SHP77 (cell line): ENCODE results near the gene AP2B1.
"Not testable (repeated sequence)": the region's sequence is repeated elsewhere in the genome, so short reads cannot be mapped to it uniquely, and the experiment has no call there.

Experiments
- DNase-seq, 2 experiments: peaks; one replicate each; lab custom pipeline; 2025; lab: John Stamatoyannopoulos, UW

AP2B1 gene

DNA sequence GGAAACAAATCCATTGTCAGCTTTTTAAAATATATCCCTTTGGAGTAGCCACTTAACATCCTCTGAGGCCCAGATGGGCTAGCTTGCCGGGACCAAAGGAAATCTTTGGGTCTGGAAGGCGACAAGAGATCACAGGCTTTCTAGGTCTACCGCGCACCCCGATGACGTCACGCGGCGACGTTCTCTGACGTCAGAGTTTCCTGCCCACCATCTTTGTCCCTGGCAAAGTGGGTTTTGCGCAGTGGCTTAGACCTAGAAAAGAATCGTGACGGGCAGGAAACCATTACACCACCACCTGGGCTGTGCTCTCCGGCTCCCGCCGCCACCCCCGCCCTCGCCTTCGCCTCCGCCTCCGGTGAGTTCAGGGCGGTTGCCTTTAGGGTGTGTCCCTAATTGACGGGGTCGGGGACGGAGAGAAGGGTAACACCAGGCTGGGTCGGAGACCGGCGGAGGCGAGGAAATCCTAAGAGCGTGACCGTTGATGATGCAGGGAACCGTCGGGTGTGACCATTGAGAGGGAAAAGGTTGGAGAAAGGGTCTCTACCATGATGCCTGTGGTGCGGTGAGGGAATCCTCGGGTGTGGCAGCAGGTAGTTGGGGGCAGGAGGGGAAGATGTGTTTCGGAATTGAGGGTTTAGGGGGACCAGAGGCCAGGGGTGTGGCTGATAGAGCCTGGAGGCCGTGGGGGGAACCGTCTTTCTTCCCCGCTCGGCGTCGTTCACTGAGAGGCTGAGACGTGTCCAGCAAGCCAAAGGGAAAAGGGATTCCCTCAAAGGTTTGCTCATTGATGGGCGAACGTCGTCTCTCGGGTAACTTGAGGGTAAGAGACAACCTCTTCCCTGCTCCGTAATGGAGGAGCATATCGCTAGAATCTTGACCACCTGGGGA, at the start of gene AP2B1:
Gene AP2B1 (plus strand): TSS at position 249 of the 888 bp plus-strand sequence. CDS start 6,709 bp downstream, outside the sequence.
- peak; percentile 90 to 94 for DNase-seq

DNA sequence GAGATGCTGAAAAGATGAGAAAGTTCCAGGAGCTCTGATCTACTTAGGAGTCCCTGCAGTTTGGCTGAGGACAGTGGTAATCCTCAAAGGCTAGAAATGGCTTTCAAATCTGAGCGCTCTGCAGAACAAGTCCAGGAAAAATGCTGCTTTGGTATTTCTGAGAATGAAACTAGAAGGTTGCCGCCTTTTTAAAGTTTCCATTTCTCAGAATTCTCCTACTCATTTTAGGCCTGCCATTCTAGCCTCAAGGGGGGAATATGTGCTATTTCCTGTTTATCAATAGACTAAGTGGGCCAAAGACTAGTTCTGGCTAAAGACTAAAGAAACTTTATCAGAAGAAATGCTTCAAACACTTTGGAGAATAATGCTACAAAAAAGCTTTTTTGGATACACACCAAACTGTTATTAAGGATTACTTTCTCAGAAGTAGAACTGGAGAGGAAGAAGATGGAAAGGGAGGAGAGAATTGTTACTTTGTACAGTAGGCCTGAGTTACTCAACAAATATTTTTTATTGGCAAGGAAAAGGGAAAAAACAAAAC, 49.5 kb upstream of the AP2B1 start, which contains the start of gene SLFN12L:
Gene SLFN12L (minus strand): TSS at position 78 of the 541 bp plus-strand sequence. CDS start 15,314 bp downstream, outside the sequence.
- DNase-seq = no peak

- DNase-seq = no peak
Observed at GRCh38 chr17:35539659-35540026, 47.5 kb upstream of the AP2B1 start.

GRCh38 chr17:35540589-35541404, 46.3 kb upstream of the AP2B1 start:
- no peak for DNase-seq

DNA sequence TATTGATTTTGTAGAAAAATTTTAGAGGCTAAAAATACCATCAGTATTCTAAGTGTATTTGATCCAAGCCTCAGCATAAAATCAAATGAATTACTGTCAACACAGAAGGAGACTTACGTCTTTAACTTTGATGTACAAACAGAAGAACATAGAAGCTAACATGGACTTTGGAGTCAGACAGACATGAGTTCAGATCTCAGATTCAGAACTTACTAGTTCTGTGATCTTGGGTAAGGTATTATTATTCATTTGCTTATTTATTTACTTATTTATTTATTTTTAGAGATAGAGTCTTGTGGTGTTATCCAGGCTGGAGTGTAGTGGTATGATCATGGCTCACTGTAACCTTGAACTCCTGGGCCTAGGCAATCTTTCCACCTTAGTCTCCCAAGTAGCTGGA, 45.7 kb upstream of the AP2B1 start:
- no peak for DNase-seq

- DNase-seq = no peak
Observed at GRCh38 chr17:35542990-35543389, 44.1 kb upstream of the AP2B1 start.

DNA sequence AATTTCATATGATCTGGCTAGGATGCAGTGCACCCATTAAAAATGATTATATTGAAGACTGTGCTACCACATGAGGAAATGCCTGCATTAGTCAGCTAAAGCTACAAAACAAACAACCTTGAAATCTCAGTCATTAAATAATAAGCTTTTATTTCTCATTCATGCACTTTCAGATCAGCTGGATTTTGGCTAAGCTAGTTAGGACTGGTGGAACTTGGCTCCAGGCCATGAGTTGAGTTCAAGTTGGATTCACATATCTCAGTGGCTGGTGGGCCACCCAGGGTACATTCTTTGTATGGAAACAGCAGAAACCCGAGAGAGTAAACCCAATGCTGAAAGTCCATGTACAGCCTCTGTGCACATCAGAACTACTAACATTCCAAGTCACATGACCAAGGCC, 43.3 kb upstream of the AP2B1 start:
- DNase-seq = no peak

DNA sequence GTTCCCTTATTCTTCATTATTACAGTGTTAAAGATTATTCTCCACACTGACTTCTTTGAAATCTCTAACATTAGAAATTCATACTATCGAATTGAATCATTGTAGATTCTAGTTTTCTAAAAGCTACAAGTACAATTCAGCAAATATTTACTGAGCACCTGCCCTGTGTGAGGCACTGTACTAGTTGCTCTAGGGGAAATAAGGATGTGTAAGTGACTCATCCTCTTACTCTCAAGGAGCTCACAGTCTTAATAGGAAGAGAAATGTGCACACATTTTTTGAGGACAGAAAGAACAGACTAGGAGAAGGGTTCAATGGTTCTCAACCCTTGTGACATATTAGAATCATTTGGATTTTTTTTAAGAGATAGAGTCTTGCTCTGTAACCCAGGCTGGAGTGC, 42.0 kb upstream of the AP2B1 start:
- DNase-seq = no peak

GRCh38 chr17:35546487-35546886, 40.6 kb upstream of the AP2B1 start:
- DNase-seq = no peak

DNA sequence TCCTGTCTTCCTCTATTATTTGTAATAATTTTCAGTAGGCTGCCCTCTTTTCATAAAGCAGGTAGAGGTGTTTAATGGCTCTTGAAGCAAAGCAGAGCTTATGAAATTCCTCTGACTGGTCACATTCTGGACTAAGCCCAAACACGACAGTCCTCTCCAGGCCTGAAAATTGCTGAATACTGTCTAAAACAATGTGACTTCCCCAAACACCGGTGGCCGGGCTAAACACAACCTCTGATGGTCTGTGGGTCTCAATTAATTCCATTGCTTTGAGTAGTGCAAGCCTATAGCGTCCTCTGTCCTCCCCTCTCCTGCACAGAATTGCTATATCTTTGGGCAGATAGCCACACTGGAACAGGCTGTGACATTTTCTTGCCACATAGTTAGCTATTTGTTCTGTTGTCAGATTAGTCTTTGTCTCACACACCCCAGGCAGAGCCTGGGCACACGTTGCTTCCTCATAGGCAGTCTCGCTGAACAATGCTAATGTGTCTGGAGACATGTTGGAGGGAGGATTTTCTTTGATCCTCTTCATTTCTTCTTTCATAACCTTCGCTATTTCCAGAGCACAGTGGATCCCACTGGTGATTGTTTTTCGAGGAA, 38.8 kb upstream of the AP2B1 start:
- DNase-seq = no peak

GRCh38 chr17:35548978-35549377, 38.1 kb upstream of the AP2B1 start:
- DNase-seq = no peak

GRCh38 chr17:35553310-35553709, 33.8 kb upstream of the AP2B1 start:
- DNase-seq = no peak

DNA sequence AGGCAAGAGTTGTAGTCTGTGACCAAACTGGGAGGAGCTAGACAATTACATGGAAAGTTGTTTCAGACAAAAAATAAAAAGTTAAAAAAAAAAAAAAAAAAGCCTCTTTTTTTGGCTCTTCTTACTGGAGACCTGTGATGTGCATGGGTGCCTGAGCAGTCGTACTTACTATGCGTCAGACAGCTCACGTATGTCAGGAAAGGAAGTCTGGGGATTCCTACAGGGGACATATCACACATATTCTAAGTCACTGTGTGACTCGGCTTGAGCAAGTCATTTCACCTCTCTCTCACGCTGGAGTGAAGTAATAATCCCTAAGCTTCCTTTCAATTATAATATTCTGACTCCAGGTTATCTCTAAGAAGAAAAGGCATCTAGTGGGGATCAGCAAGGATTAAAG, 32.5 kb upstream of the AP2B1 start:
- no peak for DNase-seq

DNA sequence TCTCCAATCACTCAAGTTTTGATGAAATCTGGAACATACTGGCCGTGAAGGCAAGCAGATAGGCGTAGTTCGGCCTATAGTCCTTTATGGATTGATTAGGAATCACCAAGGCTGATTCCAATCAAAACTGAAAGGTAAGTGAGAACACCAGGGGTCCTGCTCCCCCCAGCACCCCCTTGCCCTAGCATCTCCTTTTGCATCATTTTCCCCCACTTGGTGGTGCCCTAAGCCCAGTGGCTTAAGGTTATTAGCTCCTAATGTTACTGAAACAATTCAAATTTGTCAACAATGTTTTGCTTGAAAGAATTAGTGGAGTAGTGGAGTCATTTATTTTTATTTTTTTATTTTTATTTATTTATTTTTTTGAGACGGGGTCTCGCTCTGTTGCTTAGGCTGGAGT, 31.4 kb upstream of the AP2B1 start:
- no peak for DNase-seq

DNA sequence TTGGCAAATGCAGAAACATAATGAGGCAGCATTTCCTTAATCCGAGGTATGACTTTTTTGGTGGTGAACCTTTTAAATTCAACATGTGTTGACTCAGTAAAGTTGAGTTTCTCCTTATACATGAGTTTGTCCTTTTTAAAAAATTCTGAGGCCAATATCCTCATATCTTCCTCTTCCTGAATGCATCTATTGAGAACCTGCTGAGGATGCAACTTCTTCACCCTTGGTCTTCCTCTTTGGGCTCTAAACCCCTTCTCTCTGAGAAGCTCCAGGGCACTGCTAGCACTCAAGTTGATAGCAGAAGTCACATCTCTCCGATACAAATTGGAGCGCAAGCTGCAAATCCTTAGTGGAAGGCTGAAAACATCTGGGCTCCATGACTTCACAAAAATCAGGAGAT, 29.8 kb upstream of the AP2B1 start:
- no peak for DNase-seq

DNA sequence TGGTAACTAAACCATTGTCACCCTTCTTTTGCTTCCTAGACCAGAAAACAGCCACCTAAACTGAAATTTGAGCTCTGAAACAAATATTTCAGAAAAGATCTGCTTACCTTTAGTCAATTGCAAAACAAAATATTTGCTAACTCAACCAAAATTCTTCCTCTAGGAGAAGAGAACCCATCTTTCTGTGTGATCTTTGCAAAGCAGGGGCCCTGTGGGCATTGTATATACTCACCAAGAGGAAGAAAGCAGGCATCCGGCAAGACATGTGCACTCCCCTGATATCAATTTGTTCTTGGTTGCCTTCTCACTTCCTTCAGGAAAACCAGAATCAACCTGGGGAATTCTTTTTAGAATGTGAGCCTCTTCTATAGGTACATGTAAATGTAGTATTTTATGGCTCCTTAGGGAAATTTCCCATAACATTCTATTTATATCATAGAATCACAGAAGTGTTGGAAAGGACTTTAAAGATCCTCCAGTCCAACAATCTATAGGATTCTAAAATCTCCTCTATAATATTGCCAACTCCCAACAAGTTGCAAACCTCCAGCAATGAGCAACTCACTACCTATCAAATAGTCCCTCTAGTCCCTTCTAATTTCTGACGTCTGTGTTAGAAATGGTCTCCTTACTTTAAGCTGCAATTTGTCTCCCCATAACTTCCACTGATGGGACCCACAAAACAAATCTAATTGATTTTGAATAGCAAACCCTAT, 27.5 kb upstream of the AP2B1 start:
- no peak for DNase-seq

DNA sequence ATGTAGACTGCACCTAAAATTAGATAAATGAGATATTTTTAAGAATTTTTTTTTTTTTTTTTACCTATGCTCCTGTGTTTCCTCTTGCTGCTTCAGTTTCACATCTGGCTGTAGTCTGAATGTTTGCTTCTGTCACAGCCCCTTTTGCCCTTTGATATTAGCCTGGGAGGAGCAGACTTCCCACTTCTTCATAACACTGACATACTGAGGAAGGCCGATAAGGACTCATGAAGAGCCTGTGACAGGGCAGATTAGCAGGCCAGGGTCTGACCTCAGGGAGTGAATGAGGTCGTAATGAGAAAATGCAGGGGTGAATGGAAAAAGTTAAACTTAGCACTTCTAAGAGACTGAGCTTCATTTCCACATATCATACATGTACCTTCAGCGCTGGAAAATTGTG, 26.4 kb upstream of the AP2B1 start, which contains the start of gene SLFN14:
Gene SLFN14 (minus strand): TSS at position 117 of the 400 bp plus-strand sequence. CDS start 2,757 bp downstream, outside the sequence.
- no peak for DNase-seq

GRCh38 chr17:35563181-35563580, 23.9 kb upstream of the AP2B1 start:
- not testable (repeated sequence) for DNase-seq

- no peak for DNase-seq
Observed at GRCh38 chr17:35566968-35567367, 20.2 kb upstream of the AP2B1 start.

GRCh38 chr17:35568561-35568960, 18.6 kb upstream of the AP2B1 start:
- peak in 1 of 2 experiments; percentile 8 for DNase-seq

DNA sequence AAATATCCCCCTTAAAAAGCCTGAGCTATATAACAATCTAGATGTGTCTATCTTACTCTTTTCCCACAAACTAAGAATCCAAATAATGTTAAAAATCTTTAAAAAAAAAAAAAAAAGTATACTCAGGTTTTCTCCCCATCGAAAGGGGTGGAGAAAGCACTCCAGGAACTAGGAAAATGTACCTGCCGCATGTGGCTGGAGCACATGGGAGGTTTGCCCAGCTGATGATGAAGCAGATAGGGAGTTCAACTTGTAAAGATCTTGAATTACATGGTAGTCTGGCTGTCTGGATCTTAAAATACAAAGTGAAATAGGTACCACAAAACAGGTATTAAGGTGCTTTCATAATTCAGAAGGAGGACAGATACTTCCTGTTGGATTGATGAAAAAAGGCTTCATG, 17.7 kb upstream of the AP2B1 start:
- no peak for DNase-seq
